Natural killer cell (primary cell): ENCODE results near the gene PLPPR2. TPM values are rescaled to one million over a fixed set of nuclear protein-coding genes. Genes with fewer than 3 reads are reported as not detected.

Experiments
- ATAC-seq, 3 donors: fragments of 150-1000 bp in 2 of 3; fragments of 200-7000 bp in 1 of 3; cut with Tn5 transposase; 1 replicate in 1 of 3; 2 replicates in 2 of 3; pipeline ENCODE4 v1.10.0; 2021; ENCODE audit warnings: mild to moderate bottlenecking in 2 of 3, moderate library complexity in 2 of 3
- DNase-seq, 2 donors: peaks; one replicate each; pipeline versions ENCODE4 v3.0.0 to v3.0.0-alpha.2; 2013 to 2021; ENCODE audit warnings: mixed read lengths in 1 of 2
- H3K27ac ChIP-seq: one replicate; pipeline ENCODE4 v1.5.1; 2013; ENCODE audit warnings: mild to moderate bottlenecking, low read length
- H3K27me3 ChIP-seq: one replicate; pipeline ENCODE4 v1.6.1; 2013; ENCODE audit warnings: low read length; ENCODE audit not compliant: control insufficient read depth, insufficient read depth
- H3K36me3 ChIP-seq: one replicate; pipeline ENCODE4 v1.6.1; 2013; ENCODE audit warnings: low read length; ENCODE audit not compliant: control insufficient read depth, insufficient read depth
- H3K4me1 ChIP-seq: one replicate; pipeline ENCODE4 v1.6.1; 2013; ENCODE audit warnings: low read length; ENCODE audit not compliant: control insufficient read depth, insufficient read depth
- H3K4me3 ChIP-seq: one replicate; pipeline ENCODE4 v1.5.1; 2013; ENCODE audit warnings: low read length
- H3K9me3 ChIP-seq: one replicate; pipeline ENCODE4 v1.6.1; 2013; ENCODE audit warnings: low read length; ENCODE audit not compliant: control insufficient read depth, insufficient read depth
- H3K27ac Mint-ChIP-seq, 2 donors: one replicate each; pipeline ENCODE4 v1.8.0; 2022; ENCODE audit warnings: mild to moderate bottlenecking in 2 of 2, mixed read lengths in 2 of 2, moderate library complexity in 1 of 2
- H3K27me3 Mint-ChIP-seq, 2 donors: one replicate each; pipeline ENCODE4 v1.8.0; 2022; ENCODE audit warnings: low read depth in 2 of 2, mixed read lengths in 2 of 2
- H3K36me3 Mint-ChIP-seq: one replicate; pipeline ENCODE4 v1.8.0; 2022; ENCODE audit warnings: mixed read lengths
- H3K4me1 Mint-ChIP-seq, 2 donors: one replicate each; pipeline ENCODE4 v1.8.0; 2022; ENCODE audit warnings: mixed read lengths in 2 of 2
- H3K4me3 Mint-ChIP-seq: one replicate; pipeline ENCODE4 v1.8.0; 2022; ENCODE audit warnings: mild to moderate bottlenecking, moderate library complexity, mixed read lengths
- H3K9me3 Mint-ChIP-seq, 2 donors: one replicate each; pipeline ENCODE4 v1.8.0; 2022; ENCODE audit warnings: mixed read lengths in 2 of 2
- WGBS: methylation state at CpG from one replicate; pipeline ENCODE4 v1.1.7; 2013; ENCODE audit warnings: missing lambda C conversion rate; ENCODE audit not compliant: insufficient coverage; 5-methylcytosine and 5-hydroxymethylcytosine counted together
- intact Hi-C: fragments of 100-400 bp; cut with micrococcal nuclease; formaldehyde crosslinking; loops from one replicate; pipeline ENCODE4 v1.14.2; 2022
- total RNA-seq, 4 donors: library from RNA; stranded (reverse); fragments of 120-200 nt in 1 of 4; gene quantifications; one replicate each; pipeline versions ENCODE4 v1.2.3 to v1.2.4, GENCODE V29; 2013 to 2022
- TF ChIP-seq, protein P1 (sequence below): fragments of 200-600 bp; IDR thresholded peaks from one replicate; pipeline ENCODE4 v1.8.0; 2022; ENCODE audit warnings: antibody characterized with exemption

The PLPPR2 gene
- total RNA-seq, 3 donors from 2014 or later (not counting 1 experiment from before 2014, with no cell fraction given) = 13.3 to 21.1 (median 16.1) TPM

DNA sequence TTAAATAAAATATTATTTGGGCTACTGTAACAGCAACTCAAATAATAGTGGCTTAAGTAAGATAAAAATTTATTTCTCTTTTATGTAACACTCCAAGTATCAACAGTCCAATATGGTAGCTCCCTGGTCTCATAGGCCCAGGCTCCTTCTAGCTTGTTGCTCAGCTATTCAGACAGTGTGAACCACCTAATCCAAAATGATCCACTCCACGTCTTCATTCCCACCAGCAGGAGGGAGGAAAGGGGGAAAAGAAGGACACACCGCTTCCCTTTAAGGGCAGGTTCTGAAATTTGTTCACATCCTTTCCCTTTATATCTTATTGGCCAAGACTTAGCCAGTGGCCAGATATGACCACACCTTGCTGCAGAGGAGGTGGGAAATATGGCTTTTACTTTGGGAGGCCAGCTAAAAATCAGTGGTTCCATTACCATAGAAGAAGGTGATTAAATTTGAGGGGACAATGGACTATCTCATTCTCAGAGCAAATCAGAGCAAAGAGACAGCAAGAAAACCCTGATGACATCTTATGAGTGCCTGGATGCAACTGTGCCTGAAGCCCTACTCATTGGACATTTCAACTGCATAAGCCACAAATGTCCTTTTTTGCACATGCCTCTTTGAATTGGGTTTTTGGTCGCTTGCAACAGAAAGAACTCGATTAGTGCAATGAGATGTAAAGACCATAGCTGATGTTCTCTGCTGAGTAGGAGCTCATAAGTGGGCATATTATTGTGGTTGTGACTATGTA lies 35.9 kb downstream of the PLPPR2 start:
- TF ChIP-seq, protein P1, sequence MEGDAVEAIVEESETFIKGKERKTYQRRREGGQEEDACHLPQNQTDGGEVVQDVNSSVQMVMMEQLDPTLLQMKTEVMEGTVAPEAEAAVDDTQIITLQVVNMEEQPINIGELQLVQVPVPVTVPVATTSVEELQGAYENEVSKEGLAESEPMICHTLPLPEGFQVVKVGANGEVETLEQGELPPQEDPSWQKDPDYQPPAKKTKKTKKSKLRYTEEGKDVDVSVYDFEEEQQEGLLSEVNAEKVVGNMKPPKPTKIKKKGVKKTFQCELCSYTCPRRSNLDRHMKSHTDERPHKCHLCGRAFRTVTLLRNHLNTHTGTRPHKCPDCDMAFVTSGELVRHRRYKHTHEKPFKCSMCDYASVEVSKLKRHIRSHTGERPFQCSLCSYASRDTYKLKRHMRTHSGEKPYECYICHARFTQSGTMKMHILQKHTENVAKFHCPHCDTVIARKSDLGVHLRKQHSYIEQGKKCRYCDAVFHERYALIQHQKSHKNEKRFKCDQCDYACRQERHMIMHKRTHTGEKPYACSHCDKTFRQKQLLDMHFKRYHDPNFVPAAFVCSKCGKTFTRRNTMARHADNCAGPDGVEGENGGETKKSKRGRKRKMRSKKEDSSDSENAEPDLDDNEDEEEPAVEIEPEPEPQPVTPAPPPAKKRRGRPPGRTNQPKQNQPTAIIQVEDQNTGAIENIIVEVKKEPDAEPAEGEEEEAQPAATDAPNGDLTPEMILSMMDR = no peak
- WGBS = 95% methylated on average over 2 of the region's 4 CpGs
- Mint-ChIP-seq H3K27ac (no peak overlapping the region), H3K27me3 (peaks cover 0 to 4% of the 10 kb centered on the region in 2 donors), H3K36me3 (no peaks in the 10 kb centered on the region), H3K4me3 (no peak overlapping the region), H3K4me1 (no peaks in the 10 kb centered on the region), H3K9me3 (no peaks in the 10 kb centered on the region)
- no peaks in the 10 kb centered on the region for H3K27me3 ChIP-seq
- peaks cover 5% of the 10 kb centered on the region for H3K4me1 ChIP-seq
- peaks cover 5% of the 10 kb centered on the region for H3K9me3 ChIP-seq
- H3K36me3 ChIP-seq = no peaks in the 10 kb centered on the region
- ATAC-seq (no peak), DNase-seq (no peak)
- intact Hi-C loops = no loop called here
- H3K27ac ChIP-seq = no peak overlapping the region
- H3K4me3 ChIP-seq = no peak overlapping the region

DNA sequence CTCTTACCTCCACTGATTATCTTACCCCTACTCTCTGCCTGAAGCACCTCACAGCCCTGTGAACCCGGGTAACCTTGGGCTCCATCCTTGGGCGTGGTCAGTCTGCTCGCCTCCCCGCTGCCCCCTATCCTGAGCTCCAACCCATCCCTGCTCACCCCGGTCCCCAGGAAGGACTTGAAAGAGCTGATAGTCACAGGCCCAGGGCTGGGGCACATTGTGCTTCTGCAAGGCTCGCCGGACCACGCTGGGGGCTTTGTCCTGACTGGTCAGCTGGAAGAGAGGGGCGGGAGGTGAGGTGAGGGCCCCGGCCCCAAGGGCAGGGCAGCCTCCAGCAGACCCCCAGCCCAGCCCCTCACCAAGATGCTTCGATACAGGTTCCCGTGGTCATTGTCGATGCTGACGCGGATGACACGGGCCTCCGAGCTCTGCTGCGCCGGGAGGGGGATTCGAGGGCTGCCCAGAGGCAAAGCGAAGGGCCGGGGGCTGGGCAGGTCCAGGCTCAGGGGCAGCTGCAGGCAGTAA lies 41.9 kb downstream of the PLPPR2 start:
- Mint-ChIP-seq H3K27me3 (peaks cover 0 to 6% of the 10 kb centered on the region in 2 donors), H3K27ac (no peak overlapping the region), H3K4me1 (no peaks in the 10 kb centered on the region), H3K36me3 (no peaks in the 10 kb centered on the region), H3K4me3 (no peak overlapping the region), H3K9me3 (no peaks in the 10 kb centered on the region)
- ATAC-seq (no peak), DNase-seq (no peak)
- TF ChIP-seq, protein P1 = no peak
- intact Hi-C loops = no loop called here
- Histone ChIP-seq H3K4me3 (no peak overlapping the region), H3K27ac (no peak overlapping the region), H3K36me3 (no peaks in the 10 kb centered on the region), H3K4me1 (no peaks in the 10 kb centered on the region), H3K9me3 (no peaks in the 10 kb centered on the region), H3K27me3 (no peaks in the 10 kb centered on the region)
- WGBS = 91% methylated on average over 22 of the region's 22 CpGs

DNA sequence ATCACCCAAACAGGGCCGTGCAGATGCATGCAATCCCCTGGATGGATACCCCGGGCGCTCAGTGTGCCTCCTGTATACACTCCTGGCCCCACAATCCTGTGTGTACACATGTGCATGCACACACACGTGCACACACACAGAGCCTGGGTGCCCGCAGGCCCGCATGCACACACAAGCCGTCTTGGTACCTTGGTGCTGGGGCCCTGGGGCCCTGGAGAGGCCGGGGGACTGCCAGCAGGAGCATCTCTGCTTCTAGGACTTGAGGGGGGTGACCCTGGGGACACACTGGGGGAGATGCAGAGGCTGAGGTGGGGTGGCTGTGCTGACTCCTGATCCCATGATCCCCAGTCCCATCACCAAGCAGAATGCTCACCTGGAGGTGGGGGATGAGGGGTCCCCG lies 44.4 kb downstream of the PLPPR2 start:
- DNase-seq (no peak), ATAC-seq (no peak)
- no peak overlapping the region for H3K4me3 ChIP-seq
- H3K36me3 ChIP-seq = no peaks in the 10 kb centered on the region
- Mint-ChIP-seq H3K4me3 (no peak overlapping the region), H3K9me3 (no peaks in the 10 kb centered on the region), H3K4me1 (no peaks in the 10 kb centered on the region), H3K27ac (no peak overlapping the region), H3K27me3 (peaks cover 0 to 6% of the 10 kb centered on the region in 2 donors), H3K36me3 (no peaks in the 10 kb centered on the region)
- no peaks in the 10 kb centered on the region for H3K27me3 ChIP-seq
- no peak overlapping the region for H3K27ac ChIP-seq
- intact Hi-C loops = no loop called here
- no peaks in the 10 kb centered on the region for H3K4me1 ChIP-seq
- H3K9me3 ChIP-seq = no peaks in the 10 kb centered on the region
- 93% methylated on average over 9 of the region's 9 CpGs for WGBS
- TF ChIP-seq, protein P1 = no peak
